Astrocyte (in vitro differentiated cells and primary cell): ENCODE results near the gene NOS1AP. TPM values are rescaled to one million over a fixed set of nuclear protein-coding genes. Genes with fewer than 3 reads are reported as not detected.

Experiments
- DNase-seq: peaks from one replicate; pipeline ENCODE4 v3.0.0-alpha.2; 2010; ENCODE audit warnings: low read depth
- FAIRE-seq: peaks from 2 replicates; lab custom pipeline; 2011; peaks lifted over from hg19 to GRCh38; lab: Jason Lieb, UNC
- H2AFZ ChIP-seq: 2 replicates; pipeline ENCODE4 v1.6.0; 2012; ENCODE audit warnings: low read depth, low read length, inconsistent platforms
- H3K27ac ChIP-seq: 2 replicates; pipeline ENCODE4 v1.5.1; 2011; ENCODE audit warnings: low read depth, low read length, inconsistent platforms
- H3K27me3 ChIP-seq: 2 replicates; pipeline ENCODE4 v1.6.0; 2011; ENCODE audit warnings: low read length, inconsistent platforms; ENCODE audit not compliant: insufficient read depth
- H3K36me3 ChIP-seq: 2 replicates; pipeline ENCODE4 v1.5.1; 2011; ENCODE audit warnings: low read length, inconsistent platforms; ENCODE audit not compliant: insufficient read depth
- H3K4me1 ChIP-seq: 2 replicates; pipeline ENCODE4 v1.5.1; 2011; ENCODE audit warnings: low read length, inconsistent platforms; ENCODE audit not compliant: insufficient read depth
- H3K4me2 ChIP-seq: 2 replicates; pipeline ENCODE4 v1.6.0; 2012; ENCODE audit warnings: low read length, inconsistent platforms
- H3K4me3 ChIP-seq: 2 replicates; pipeline ENCODE4 v1.5.1; 2011; ENCODE audit warnings: low read depth, mild to moderate bottlenecking, low read length, inconsistent platforms; ENCODE audit not compliant: insufficient read depth
- H3K79me2 ChIP-seq: 2 replicates; pipeline ENCODE4 v1.6.0; 2012; ENCODE audit warnings: mild to moderate bottlenecking, low read length, inconsistent platforms; ENCODE audit not compliant: insufficient read depth
- H3K9ac ChIP-seq: 2 replicates; pipeline ENCODE4 v1.6.0; 2012; ENCODE audit warnings: mild to moderate bottlenecking, low read length, inconsistent platforms
- H3K9me3 ChIP-seq: 2 replicates; pipeline ENCODE4 v1.5.1; 2012; ENCODE audit warnings: low read depth, mild to moderate bottlenecking, low read length, inconsistent platforms; ENCODE audit not compliant: insufficient read depth
- H4K20me1 ChIP-seq: 2 replicates; pipeline ENCODE4 v1.6.0; 2012; ENCODE audit warnings: low read length, inconsistent platforms; ENCODE audit not compliant: insufficient read depth
- H3K27ac Mint-ChIP-seq: one replicate; pipeline ENCODE4 v1.8.0; 2021; ENCODE audit warnings: mild to moderate bottlenecking, mixed read lengths; ENCODE audit not compliant: unreplicated experiment
- H3K27me3 Mint-ChIP-seq: one replicate; pipeline ENCODE4 v1.8.0; 2021; ENCODE audit warnings: low read depth, mixed read lengths; ENCODE audit not compliant: unreplicated experiment
- H3K36me3 Mint-ChIP-seq: one replicate; pipeline ENCODE4 v1.8.0; 2021; ENCODE audit warnings: low read depth, mixed read lengths; ENCODE audit not compliant: unreplicated experiment
- H3K4me1 Mint-ChIP-seq: one replicate; pipeline ENCODE4 v1.8.0; 2021; ENCODE audit warnings: low read depth, mixed read lengths; ENCODE audit not compliant: unreplicated experiment
- H3K4me3 Mint-ChIP-seq: one replicate; pipeline ENCODE4 v1.8.0; 2021; ENCODE audit warnings: mild to moderate bottlenecking, moderate library complexity, mixed read lengths; ENCODE audit not compliant: unreplicated experiment
- H3K9me3 Mint-ChIP-seq: one replicate; pipeline ENCODE4 v1.8.0; 2021; ENCODE audit warnings: mild to moderate bottlenecking, mixed read lengths; ENCODE audit not compliant: unreplicated experiment
- CTCF ChIP-seq: IDR thresholded peaks from 2 replicates; pipeline ENCODE4 v1.5.1; 2011; ENCODE audit warnings: low read depth, mild to moderate bottlenecking, inconsistent platforms, low read length, moderate library complexity; ENCODE audit not compliant: insufficient read depth
- EZH2 ChIP-seq: IDR thresholded peaks from 2 replicates; pipeline ENCODE4 v1.6.1; 2012; ENCODE audit warnings: mild to moderate bottlenecking, low read length, inconsistent platforms; ENCODE audit not compliant: insufficient read depth
- total RNA-seq: library from RNA; stranded (reverse); gene quantifications from 2 replicates; pipeline ENCODE4 v1.2.1, GENCODE V29; 2021

The NOS1AP gene
- total RNA-seq, 1 donor from 2014 or later: 1.2 TPM

DNA sequence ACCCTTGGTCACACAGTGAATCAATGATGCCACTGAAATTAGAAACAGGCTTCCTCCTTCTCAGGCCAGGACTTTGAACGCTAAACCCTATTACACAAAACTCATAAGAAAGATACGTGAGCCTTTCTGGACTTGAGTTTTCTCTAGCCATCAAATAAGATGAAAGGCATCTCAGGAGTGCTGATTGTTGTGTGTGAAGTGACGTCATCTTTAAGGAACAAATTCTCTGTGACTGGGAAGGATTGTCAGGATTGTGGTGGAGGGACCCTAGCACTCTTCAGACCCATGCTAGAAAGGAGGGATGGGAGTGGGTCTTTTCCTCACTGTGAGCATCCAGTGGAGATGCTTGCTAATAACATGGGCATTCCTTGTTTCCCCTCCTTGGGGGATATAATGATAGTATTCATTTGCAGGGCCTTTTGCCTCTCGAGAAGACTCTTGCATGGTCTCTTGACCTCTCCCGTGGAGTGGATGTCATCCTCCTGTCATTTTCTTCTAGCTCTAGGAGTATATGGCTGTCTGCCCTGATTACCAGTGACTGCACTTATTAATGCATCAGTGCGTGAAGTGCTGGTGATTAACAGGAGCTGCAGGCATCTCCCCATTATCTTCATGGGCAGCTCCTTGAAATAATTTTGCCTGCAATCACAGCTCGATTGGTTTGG lies 267.3 kb downstream of the NOS1AP start:
- Histone ChIP-seq H3K4me2 (no peak overlapping the region), H3K36me3 (no peaks in the 10 kb centered on the region), H2AFZ (no peak overlapping the region), H3K4me3 (no peak overlapping the region), H3K79me2 (no peaks in the 10 kb centered on the region), H3K27ac (no peak overlapping the region), H3K9me3 (no peaks in the 10 kb centered on the region), H3K4me1 (no peaks in the 10 kb centered on the region), H3K27me3 (no peaks in the 10 kb centered on the region), H3K9ac (no peak overlapping the region), H4K20me1 (no peaks in the 10 kb centered on the region)
- H3K27me3 Mint-ChIP-seq: peaks cover 3% of the 10 kb centered on the region
- no peak for TF ChIP-seq EZH2
- no peaks in the 10 kb centered on the region for H3K36me3 Mint-ChIP-seq
- FAIRE-seq (no peak), DNase-seq (no peak)
- no peak overlapping the region for H3K27ac Mint-ChIP-seq
- H3K9me3 Mint-ChIP-seq: no peaks in the 10 kb centered on the region
- H3K4me3 Mint-ChIP-seq: no peak overlapping the region
- H3K4me1 Mint-ChIP-seq: peaks cover 2% of the 10 kb centered on the region

DNA sequence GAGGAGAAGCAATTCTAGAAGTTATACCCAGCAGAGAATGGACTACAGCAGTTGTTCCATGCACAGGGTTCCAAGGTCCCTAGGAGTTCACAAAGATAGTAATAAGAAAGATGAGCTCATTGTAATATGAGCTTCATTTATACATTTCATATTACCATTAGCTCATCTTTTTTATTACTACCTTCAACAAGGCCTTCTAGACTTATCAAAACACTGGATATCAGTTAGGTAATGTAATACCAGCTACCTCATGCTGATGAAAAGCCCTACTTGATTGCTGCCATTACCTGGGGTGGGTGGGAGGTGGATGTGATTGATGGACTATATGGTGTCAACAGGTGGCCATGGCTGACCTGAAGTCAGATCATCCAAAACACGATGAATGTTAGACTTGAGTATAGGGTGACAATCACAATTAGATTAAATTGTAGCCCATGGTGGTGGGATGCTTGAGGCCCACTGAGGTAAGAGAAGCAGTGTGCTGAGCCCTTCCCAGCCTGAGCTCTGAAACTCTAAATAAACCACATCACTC lies 273.0 kb downstream of the NOS1AP start:
- DNase-seq (no peak), FAIRE-seq (no peak)
- Mint-ChIP-seq H3K27ac (no peak overlapping the region), H3K4me1 (no peaks in the 10 kb centered on the region), H3K9me3 (no peaks in the 10 kb centered on the region), H3K36me3 (no peaks in the 10 kb centered on the region), H3K4me3 (no peak overlapping the region), H3K27me3 (no peaks in the 10 kb centered on the region)
- no peak overlapping the region for H3K4me3 ChIP-seq
- no peaks in the 10 kb centered on the region for H3K36me3 ChIP-seq
- peaks cover 4% of the 10 kb centered on the region for H3K4me1 ChIP-seq
- no peaks in the 10 kb centered on the region for H3K79me2 ChIP-seq
- H3K27me3 ChIP-seq: no peaks in the 10 kb centered on the region
- no peak overlapping the region for H3K9ac ChIP-seq
- H3K27ac ChIP-seq: no peak overlapping the region
- TF ChIP-seq EZH2: no peak
- TF ChIP-seq CTCF: no peak
- no peak overlapping the region for H3K4me2 ChIP-seq
- H2AFZ ChIP-seq: no peak overlapping the region
- H4K20me1 ChIP-seq: no peaks in the 10 kb centered on the region
- H3K9me3 ChIP-seq: no peaks in the 10 kb centered on the region

DNA sequence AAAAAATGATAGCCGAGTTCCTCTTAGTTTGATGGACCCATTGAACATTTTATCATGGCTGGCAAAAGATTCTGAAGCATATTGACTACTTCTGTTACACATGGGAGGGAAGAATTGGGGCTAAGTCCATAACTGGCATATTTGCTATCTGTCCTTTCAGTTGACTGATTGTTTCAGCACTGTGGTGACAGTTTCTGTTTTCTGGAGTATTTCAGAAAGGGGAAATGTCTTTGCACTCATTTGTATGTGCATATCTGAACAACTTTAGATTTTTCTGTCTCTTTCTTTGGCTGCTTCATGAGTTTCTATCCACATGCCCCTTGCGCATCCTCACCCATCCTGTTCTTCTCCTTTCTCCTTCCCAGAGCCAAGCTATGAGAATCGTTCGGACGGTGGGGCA lies 274.0 kb downstream of the NOS1AP start:
- Mint-ChIP-seq H3K4me1 (no peaks in the 10 kb centered on the region), H3K4me3 (no peak overlapping the region), H3K27me3 (no peaks in the 10 kb centered on the region), H3K36me3 (no peaks in the 10 kb centered on the region), H3K27ac (no peak overlapping the region), H3K9me3 (no peaks in the 10 kb centered on the region)
- Histone ChIP-seq H3K9me3 (no peaks in the 10 kb centered on the region), H3K4me2 (no peak overlapping the region), H3K36me3 (no peaks in the 10 kb centered on the region), H3K27me3 (no peaks in the 10 kb centered on the region), H2AFZ (no peak overlapping the region), H3K79me2 (no peaks in the 10 kb centered on the region), H3K4me3 (no peak overlapping the region), H3K9ac (no peak overlapping the region), H4K20me1 (no peaks in the 10 kb centered on the region), H3K27ac (no peak overlapping the region), H3K4me1 (peaks cover 7% of the 10 kb centered on the region)
- no peak for TF ChIP-seq EZH2
- no peak for TF ChIP-seq CTCF
- DNase-seq (no peak), FAIRE-seq (no peak)
